GM19452 (cell line): Measurements from ENCODE around the gene AHDC1.

ENCODE experiments used
- ATAC-seq: cut with Tn5 transposase; IDR thresholded peaks from one replicate; pipeline ENCODE4 v1.9.1; 2021; ENCODE audit not compliant: unreplicated experiment

The AHDC1 gene

GRCh38 chr1:27491748-27492700, 111.9 kb downstream of the AHDC1 start:
- ATAC-seq = no peak

DNA sequence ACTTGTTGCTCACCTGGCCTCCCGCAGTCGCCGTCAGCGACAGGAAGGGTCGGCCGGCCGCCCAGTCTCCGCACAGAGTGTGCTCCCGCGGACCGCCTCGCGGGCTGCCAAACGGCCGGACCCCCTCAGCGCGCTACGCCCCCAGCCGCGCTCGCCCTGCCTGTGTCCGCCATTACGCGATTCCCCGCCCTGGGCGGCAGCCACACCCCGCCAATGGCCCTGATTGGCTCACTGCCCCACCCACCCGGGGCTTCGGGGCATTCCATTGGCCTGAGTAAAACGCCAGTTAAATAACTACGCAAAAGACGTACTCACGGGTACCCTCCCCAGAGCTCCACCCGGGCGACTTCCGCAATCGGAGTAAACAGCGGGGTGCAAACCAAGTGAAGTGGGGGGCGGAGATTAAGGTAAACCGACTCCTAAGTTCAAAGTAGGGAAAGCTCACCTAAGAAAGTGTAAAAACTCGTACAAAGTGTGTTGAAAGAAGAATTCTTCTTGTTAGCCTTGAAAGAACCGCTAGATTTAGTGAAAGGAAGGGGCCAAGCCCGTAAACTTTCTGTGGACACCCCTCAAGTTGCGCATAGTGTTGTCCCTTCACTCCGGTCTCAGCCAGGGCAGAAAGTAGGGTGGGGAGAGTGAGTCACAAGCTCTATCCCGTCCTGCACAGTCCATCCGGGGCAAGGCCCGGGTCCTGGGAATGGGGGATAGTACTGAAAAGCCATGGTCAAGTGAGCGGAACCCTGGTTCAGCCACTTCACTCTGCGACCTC, 113.8 kb downstream of the AHDC1 start, which contains the start of gene WASF2:
Gene WASF2, minus strand, starts transcription at position 195 of the 769 bp plus-strand sequence. CDS start 61,277 bp downstream, outside the sequence.
- ATAC-seq = peak; percentile 79

DNA sequence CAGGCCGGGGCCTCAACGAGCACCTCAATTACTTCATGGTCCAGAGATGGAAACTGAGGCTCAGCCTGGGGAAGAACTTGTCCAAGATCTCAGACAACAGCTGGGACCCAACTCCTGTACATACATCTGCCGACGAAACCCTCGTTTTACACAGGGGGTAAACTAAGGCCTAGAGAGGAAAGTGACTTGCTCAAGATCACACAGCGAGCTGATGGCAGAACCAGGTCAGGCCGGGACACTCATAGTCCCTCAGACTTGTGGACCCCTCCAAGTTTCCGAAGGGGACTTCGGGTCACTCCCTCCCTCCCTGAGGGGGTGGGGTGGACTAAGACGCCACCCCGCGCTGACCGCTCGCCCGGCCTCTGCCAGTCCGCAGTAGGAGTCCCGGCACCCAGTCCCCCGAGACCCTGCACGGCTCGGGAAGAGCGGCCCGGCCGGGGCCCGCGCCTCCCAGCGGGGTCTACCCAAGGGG, 114.4 kb downstream of the AHDC1 start:
- ATAC-seq = peak; percentile 25

DNA sequence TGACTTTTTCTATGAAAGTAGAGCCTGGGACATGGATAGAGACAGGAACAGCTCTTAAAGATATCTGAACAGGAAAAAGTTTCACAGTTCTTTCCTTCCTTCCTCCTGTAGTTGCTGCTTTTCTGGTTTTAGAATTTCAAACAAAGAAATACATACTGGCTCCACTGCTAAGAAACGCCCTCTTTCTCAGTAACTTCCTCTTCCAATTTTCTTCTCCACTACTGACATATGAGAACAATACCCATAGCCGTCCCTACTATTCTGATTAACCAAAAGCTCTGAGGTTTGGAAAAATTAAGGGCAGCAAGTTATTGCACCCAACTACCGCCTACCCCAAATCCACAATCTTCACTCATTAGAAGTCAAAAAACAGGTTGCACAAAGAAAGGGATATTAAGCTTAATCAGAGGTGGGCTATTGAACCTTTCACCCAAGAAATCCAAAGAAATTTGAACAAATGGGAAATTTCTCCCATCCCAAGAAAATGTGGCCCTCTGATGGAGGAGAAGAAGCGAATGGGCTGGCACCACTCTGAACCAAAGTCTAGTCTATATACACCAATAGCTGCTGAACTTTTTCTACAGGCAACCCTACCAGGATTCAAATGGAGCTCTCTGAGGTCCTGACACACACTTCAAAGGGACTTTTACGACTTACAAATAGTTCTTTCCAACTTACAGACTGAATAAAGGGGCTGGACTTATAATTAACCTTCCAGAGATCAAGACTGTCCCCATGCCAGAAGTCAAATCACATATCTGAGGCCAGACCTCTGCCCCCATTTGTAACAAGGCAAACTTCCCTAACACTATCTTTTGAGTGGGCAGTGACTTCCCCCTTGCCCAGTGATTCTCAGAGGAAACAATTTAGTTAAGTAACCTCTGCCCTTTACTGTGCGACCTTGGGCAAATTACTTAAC, 115.7 kb downstream of the AHDC1 start:
- ATAC-seq = no peak

- no peak for ATAC-seq
Measured at GRCh38 chr1:27485363-27485762, 118.6 kb downstream of the AHDC1 start.
